ENCODE data around the gene AP1S1. TPM values are rescaled to one million over a fixed set of nuclear protein-coding genes. Genes with fewer than 3 reads are reported as not detected.

AP1S1 gene
- total RNA-seq, 1 donor from 2014 or later: 19.2 TPM

GRCh38 chr7:101180130-101180755, 26.0 kb downstream of the AP1S1 start, which contains the start of gene NAT16:
NAT16 (minus strand) TSS chr7:101180293; CDS start chr7:101174807, 5,486 bp downstream.
- ATAC-seq (ENCODE audit: low read depth) (no peak), DNase-seq (no peak)
- Mint-ChIP-seq H3K27me3 (peaks cover 55% of the 10 kb centered on the region), H3K9me3 (no peaks in the 10 kb centered on the region), H3K4me3 (peak within 1 kb of the TSS; percentile 42), H3K36me3 (ENCODE audit: low read depth) (no peaks in the 10 kb centered on the region), H3K27ac (no peak within 1 kb of the TSS), H3K4me1 (peaks cover 13% of the 10 kb centered on the region)
- no peak for TF ChIP-seq CTCF (IDR thresholded peaks at IDR 0.05)
- intact Hi-C loops (cut with micrococcal nuclease): no loop called here
- ChIA-PET CTCF (no interaction called here), POLR2A (interaction anchor here (0.5 to 1.2 kb wide), 2 partner anchors 37 to 95 kb away, joined by 3 to 4 read pairs; partner anchors contain the start of genes PLOD3 and TRIM56)

- intact Hi-C loops (cut with micrococcal nuclease): no loop called here
- no peak for DNase-seq
- CTCF ChIA-PET: no interaction called here
- Mint-ChIP-seq H3K9me3 (no peaks in the 10 kb centered on the region), H3K4me1 (peaks cover 6% of the 10 kb centered on the region), H3K27ac (no peak overlapping the region), H3K4me3 (no peak overlapping the region), H3K27me3 (peaks cover 21% of the 10 kb centered on the region), H3K36me3 (ENCODE audit: low read depth) (no peaks in the 10 kb centered on the region)
- TF ChIP-seq CTCF (IDR thresholded peaks at IDR 0.05): no peak
- ATAC-seq (ENCODE audit: low read depth): no peak
- POLR2A ChIA-PET: no interaction called here
These were observed 31.1 kb downstream of the AP1S1 start for GRCh38 chr7:101185258-101185839.

DNA sequence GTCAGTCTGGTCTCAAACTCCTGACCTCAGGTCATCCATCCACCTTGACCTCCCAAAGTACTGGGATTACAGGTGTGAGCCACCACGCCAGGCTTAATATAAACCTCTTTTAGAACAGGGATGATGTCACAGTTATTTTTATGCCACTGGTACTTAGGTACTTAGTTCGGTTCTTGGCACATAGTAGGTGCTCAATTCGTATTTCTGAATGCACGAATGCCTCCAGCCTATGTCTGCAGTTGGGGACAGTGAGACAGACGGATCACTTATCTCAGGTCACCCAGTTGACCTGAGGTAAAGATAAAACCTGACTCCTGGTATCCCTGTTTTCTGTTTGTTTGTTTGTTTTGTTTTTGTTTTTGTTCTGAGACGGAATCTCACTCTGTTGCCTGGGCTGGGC, 31.9 kb downstream of the AP1S1 start:
- no peaks in the 10 kb centered on the region for H3K9me3 Mint-ChIP-seq

DNA sequence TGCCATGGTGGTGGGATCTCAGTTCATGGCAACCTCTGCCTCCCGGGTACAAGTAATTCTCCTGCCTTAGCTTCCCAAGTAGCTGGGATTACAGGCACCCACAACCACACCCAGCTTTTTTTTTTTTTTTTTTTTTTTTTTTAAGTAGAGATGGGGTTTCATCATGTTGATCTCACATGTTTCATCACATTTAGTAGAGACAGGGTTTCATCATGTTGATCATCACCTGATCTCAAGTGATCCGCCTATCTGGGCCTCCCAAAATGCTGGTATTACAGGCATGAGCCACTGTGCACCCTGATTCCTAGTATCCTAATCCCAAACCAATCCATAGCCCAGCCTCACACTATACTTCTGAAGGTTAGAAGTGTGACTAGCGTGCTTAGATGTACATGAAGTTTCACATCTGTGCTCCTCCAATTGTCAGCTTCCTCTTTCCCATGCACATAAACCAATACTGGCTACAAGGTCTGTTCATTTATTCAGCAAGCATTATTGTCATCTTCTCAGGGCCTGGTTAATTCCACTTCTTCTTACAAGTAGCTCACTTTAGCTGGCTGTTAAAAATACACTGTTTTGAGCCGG, 32.7 kb downstream of the AP1S1 start:
- no peaks in the 10 kb centered on the region for H3K9me3 Mint-ChIP-seq
- peaks cover 4% of the 10 kb centered on the region for H3K4me1 Mint-ChIP-seq
- H3K27ac Mint-ChIP-seq: no peak overlapping the region
- no peak overlapping the region for H3K4me3 Mint-ChIP-seq
- POLR2A ChIA-PET: interaction anchor here (0.6 kb wide), 1 partner anchor 51 kb away, joined by 4 read pairs; no protein-coding TSS in a partner anchor
- H3K36me3 Mint-ChIP-seq (ENCODE audit: low read depth): no peaks in the 10 kb centered on the region
- H3K27me3 Mint-ChIP-seq: peaks cover 14% of the 10 kb centered on the region
- intact Hi-C loops (cut with micrococcal nuclease): no loop called here
- ATAC-seq (ENCODE audit: low read depth): no peak
- no peak for DNase-seq
- TF ChIP-seq CTCF (IDR thresholded peaks at IDR 0.05): no peak
- CTCF ChIA-PET: interaction anchor here (1.3 kb wide), 1 partner anchor 43 kb away, joined by 5 read pairs; no protein-coding TSS in a partner anchor

More for the DNA sequence above, 31.9 kb downstream of the AP1S1 start:
- no peak overlapping the region for H3K27ac Mint-ChIP-seq
- no peak overlapping the region for H3K4me3 Mint-ChIP-seq
- H3K27me3 Mint-ChIP-seq: peaks cover 16% of the 10 kb centered on the region
- POLR2A ChIA-PET: interaction anchor here (0.6 kb wide), 1 partner anchor 209 kb away, joined by 3 read pairs; no protein-coding TSS in a partner anchor
- DNase-seq (no peak), ATAC-seq (ENCODE audit: low read depth) (no peak)
- H3K36me3 Mint-ChIP-seq (ENCODE audit: low read depth): no peaks in the 10 kb centered on the region
- TF ChIP-seq CTCF (IDR thresholded peaks at IDR 0.05): no peak
- intact Hi-C loops (cut with micrococcal nuclease): no loop called here
- CTCF ChIA-PET: no interaction called here
- peaks cover 4% of the 10 kb centered on the region for H3K4me1 Mint-ChIP-seq

GRCh38 chr7:101189109-101189508, 34.8 kb downstream of the AP1S1 start:
- peaks cover 5% of the 10 kb centered on the region for H3K27me3 Mint-ChIP-seq
- peaks cover 3% of the 10 kb centered on the region for H3K4me1 Mint-ChIP-seq
- ATAC-seq (ENCODE audit: low read depth) (no peak), DNase-seq (no peak)
- H3K9me3 Mint-ChIP-seq: no peaks in the 10 kb centered on the region
- ChIA-PET POLR2A (no interaction called here), CTCF (interaction anchor here (6.7 kb wide), 1 partner anchor 47 kb away, joined by 111 read pairs; no protein-coding TSS in a partner anchor)
- no peak overlapping the region for H3K4me3 Mint-ChIP-seq
- H3K27ac Mint-ChIP-seq: no peak overlapping the region
- H3K36me3 Mint-ChIP-seq (ENCODE audit: low read depth): no peaks in the 10 kb centered on the region
- TF ChIP-seq CTCF (IDR thresholded peaks at IDR 0.05): no peak
- intact Hi-C loops (cut with micrococcal nuclease): no loop called here

Data from activated B cell treated with CpG ODN at 0.5 μM for 24 hours (primary cell).